Colon (tissue), 2 donors: ENCODE results near the gene ZNF462.

Experiments used
- FAIRE-seq: peaks from 2 replicates; lab custom pipeline; 2012; peaks lifted over from hg19 to GRCh38; lab: Jason Lieb, UNC
- donor health status: control.
- donor health status: control.

Gene ZNF462

GRCh38 chr9:106929471-106930177, 66.7 kb downstream of the ZNF462 start:
- no peak for FAIRE-seq

- no peak for FAIRE-seq
These were observed 67.5 kb downstream of the ZNF462 start for GRCh38 chr9:106930477-106930876.

GRCh38 chr9:106931466-106931865, 68.5 kb downstream of the ZNF462 start:
- FAIRE-seq, result no peak

- FAIRE-seq, result no peak
These were observed 69.2 kb downstream of the ZNF462 start for GRCh38 chr9:106932178-106932577.

DNA sequence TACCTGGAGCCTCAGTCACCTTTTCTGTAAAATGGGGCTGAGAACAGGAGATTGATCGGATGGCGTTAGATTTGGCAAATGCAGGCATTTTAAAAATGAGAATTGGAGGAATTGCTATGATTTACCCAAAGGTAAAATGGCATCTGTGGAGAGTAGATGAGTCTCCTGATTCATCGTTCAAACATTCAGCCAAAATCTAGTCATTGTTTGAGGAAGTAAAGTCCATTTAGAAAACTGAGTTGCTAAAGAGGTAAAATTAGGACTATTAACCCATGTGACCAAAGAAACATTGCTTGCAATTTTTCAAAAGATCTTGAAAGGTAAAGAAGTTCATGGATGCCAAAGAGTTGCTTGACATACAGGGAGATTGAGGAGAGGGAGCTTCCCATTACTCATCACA, 69.7 kb downstream of the ZNF462 start:
- no peak for FAIRE-seq

DNA sequence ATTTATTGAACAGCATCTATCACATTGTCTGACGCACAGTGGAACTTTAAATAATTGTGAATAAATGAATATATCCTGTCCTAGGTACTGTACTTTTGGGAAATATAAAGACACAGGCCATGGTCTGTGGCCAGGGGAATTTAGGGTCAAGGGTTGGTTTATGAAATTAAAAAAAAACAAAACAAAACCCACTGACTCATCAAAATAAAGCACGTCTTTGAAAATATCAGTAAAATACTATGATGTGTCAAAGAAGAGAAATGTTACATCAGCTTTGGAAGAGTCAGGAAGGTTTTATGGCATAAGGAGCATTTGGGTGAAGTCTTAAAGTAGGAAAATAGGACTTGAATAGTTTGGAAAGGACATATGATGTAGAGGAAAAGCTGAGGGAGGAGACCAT, 70.5 kb downstream of the ZNF462 start:
- FAIRE-seq, result no peak

- no peak for FAIRE-seq
These were observed 71.7 kb downstream of the ZNF462 start for GRCh38 chr9:106934442-106935238.

- FAIRE-seq, result no peak
These were observed 73.7 kb downstream of the ZNF462 start for GRCh38 chr9:106936680-106937079.

DNA sequence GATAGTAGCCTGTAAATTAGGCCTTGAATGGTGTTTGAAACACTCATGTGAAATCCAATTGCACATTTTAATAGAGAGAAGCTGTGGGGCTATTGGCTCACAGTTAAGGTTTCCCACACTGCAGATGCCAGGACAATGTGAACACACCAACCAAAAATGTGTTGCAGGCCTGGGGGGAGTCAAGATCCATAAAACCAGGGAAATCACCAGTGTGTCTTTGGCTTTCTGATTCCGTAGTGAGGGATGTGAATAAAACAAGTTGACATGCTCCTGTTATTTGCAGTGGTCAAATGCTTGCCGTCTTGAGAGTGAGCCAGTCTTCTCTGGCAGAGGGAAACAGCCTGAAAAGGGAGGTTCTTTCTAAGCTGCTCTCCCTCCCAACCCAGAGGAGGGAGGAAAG, 79.0 kb downstream of the ZNF462 start:
- FAIRE-seq, result no peak

DNA sequence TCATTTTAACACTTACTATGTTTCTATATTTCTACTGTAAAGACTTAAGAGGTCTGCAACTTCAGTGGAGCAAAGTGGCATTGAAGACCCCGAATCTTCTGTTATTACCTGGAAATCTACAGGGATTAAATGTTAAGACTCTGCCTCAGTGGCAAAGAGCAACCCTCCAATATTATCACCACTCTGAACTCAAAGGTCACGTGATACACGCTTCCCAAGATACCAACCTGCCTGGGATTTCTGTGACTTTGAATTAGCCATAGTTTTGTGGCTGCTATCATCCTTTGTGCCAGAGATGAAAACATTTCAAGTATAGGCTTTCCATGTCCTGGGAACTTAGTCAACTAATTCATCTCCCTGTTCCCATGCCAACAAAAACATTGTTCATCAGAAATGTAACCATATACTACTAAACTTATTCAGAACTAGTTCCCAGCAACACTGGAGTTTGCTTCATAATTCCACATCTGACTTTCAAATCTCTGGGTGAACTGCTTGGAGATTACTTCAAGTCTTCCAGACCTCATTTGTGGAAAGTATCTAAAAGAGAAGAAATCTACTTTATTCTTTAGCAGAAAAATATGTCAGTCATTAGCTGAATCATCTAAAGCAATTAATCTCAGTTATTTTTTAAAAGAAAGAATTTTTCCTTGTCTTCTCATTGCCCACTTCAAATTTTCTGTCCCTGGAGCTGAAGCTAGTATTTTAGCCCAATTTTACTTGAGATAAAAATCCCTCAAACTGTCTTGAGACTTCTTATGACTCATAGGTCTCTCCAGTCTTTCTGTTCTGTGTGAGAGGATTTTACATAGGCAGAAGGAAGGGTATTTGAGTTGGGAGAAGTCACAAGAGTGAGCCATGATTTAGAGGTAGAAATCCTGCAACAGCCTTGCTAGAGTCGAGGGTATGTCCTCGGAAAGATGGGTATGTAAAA, 83.0 kb downstream of the ZNF462 start:
- FAIRE-seq, result no peak

DNA sequence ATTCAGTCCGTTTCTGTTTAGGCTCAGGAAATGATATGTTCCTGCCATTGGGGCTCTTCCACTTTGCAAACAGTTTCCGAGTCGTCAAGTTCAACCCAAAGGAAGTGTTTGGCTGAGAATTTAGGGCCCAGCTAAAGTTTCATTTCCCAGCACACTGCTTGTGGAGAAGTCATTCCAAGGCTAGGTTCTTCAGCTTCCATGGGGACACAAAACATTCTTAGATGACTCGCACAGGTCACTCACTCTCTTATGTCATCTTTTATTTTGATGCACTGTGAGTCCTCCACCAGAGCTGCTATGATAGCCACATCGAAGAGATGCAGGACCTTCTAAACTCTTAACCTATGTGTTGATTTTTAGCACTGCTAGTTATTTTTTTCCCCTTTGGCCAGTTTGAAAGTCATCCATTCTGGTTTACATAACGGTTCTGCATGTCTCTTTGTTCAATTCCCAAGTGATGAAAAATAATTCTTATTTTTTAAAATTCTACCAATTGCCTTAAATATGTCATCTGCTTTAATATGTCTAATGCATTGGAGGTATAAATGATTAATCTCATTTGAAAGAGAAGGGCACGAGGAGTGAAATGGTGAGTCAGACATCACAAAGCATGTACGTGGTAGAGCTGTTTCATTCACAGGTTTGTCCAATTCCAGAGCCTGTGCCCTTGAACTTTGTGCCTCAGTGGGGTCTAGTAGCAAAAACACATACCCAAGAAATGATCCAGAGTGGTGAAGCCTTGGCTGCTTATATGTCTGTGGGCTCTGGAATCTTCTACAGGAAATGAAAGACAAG, 84.3 kb downstream of the ZNF462 start:
- FAIRE-seq, result no peak

- FAIRE-seq, result no peak
These were observed 90.2 kb downstream of the ZNF462 start for GRCh38 chr9:106953174-106953573.

DNA sequence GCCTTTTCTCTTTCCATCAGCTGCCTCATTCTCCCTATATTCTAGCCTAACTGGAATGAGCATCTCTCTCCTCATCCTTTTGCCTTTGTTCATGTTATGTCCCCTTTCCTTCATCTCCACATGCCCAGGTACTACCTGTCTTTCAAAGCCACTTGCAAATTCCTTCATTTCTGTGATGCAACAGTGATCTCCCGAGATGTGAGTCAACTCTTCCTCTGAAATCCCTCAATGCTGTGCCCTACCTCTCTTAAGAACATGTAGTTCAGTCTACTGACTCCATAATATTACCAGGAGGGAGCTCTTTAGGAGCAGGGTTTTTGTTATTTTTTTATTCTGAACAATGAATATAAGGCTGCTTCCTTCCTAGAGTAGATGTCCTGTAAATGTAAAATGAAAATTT, 91.6 kb downstream of the ZNF462 start:
- FAIRE-seq, result no peak

GRCh38 chr9:106954974-106955850, 92.2 kb downstream of the ZNF462 start:
- no peak for FAIRE-seq

DNA sequence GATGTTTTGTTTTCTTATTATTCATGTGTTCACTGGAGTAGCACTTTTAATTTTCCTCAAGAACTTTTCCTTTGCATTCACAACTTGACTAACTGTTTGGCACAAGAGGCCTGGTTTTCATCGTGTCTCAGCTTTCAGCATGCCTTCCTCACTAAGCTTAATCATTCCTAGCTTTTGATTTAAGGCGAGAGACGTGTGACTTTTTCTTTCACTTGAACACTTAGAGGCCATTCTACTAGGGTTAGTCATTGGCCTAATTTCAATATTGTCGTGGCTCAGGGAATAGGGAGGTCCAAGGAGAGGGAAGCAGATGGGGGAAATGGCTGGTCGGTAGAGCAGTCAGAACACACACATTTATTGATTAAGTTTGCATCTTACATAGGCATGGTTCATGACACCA, 94.0 kb downstream of the ZNF462 start:
- no peak for FAIRE-seq

DNA sequence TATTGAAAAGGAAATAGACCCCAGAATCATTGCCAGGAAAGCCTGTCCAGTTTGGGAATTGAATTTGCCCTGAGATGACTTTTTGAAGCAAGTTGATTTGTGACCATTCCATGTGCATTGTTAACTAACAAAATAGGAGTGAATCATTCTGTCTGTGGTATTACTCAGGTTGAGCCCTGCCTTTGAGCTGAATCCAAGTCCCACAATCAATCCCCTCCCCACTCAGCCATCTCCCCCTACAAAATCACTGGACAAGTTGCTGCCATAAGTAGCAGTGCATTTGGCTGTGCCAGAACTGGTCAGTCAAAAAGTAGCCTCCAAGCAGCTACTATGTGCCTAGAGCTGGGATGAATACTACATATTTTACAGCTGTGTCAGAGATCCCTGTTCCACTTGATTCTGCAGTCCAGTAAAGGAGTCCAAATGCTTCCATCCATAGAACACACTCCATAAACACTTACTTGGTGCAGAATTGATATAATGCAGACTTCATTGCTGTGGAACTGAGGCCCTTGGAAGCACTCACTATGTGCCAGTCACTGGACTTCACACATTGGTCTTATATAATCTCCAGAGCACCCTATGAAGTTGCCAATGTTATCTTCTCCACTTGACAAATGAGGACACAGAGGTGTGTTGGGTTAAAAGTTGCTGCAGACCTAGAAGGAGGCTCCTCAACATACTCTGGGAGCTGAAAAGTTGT, 96.1 kb downstream of the ZNF462 start:
- no peak for FAIRE-seq

DNA sequence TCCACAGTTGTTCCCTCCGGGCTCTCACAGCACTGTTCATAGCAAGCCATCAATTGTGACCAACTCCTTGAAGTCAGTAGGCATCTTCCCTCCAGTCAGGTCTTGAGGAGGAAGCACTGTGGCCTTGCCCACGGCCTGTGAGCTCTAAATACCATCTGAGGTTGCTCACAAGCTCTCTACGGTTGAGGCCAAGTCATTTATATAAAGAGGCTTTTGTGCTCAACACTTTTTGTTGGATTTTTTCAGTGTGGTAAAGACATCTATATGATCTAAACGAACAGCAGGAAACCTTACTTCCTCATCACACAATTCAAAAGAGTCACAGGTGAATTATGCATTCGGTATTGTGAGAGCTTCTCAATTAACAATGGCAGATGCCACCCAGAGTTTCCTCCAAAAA, 97.3 kb downstream of the ZNF462 start:
- no peak for FAIRE-seq

GRCh38 chr9:106961623-106962022, 98.7 kb downstream of the ZNF462 start:
- FAIRE-seq, result no peak

- no peak for FAIRE-seq
These were observed 99.2 kb downstream of the ZNF462 start for GRCh38 chr9:106962122-106962521.
